ENCODE measurements around the gene ZNF496.
"Not testable (repeated sequence)": the region's sequence is repeated elsewhere in the genome, so short reads cannot be mapped to it uniquely, and the experiment has no call there.

Gene ZNF496

GRCh38 chr1:247331525-247332214, at the start of gene ZNF496:
TSS of gene ZNF496 (minus strand) at chr1:247331867. CDS start at chr1:247329578, 2,289 bp downstream.
- peak; percentile 56 for DNase-seq

GRCh38 chr1:247378334-247379073, 46.8 kb upstream of the ZNF496 start:
- no peak for DNase-seq

- not testable (repeated sequence) for DNase-seq
These were observed 46.0 kb upstream of the ZNF496 start for GRCh38 chr1:247377656-247378055.

GRCh38 chr1:247376659-247377058, 45.0 kb upstream of the ZNF496 start:
- DNase-seq = no peak

- DNase-seq = no peak
These were observed 44.1 kb upstream of the ZNF496 start for GRCh38 chr1:247375747-247376146.

GRCh38 chr1:247374651-247375334, 43.1 kb upstream of the ZNF496 start:
- not testable (repeated sequence) for DNase-seq

GRCh38 chr1:247373721-247374141, 42.1 kb upstream of the ZNF496 start:
- DNase-seq = peak; percentile 59

- DNase-seq = no peak
These were observed 40.2 kb upstream of the ZNF496 start for GRCh38 chr1:247371801-247372259.

- DNase-seq = no peak
These were observed 39.4 kb upstream of the ZNF496 start for GRCh38 chr1:247370786-247371732.

- DNase-seq = no peak
These were observed 37.0 kb upstream of the ZNF496 start for GRCh38 chr1:247368490-247369145.

- DNase-seq = no peak
These were observed 36.2 kb upstream of the ZNF496 start for GRCh38 chr1:247367786-247368422.

- DNase-seq = no peak
These were observed 35.4 kb upstream of the ZNF496 start for GRCh38 chr1:247366926-247367645.

- DNase-seq = not testable (repeated sequence)
These were observed 34.7 kb upstream of the ZNF496 start for GRCh38 chr1:247366345-247366744.

GRCh38 chr1:247365023-247365422, 33.4 kb upstream of the ZNF496 start:
- DNase-seq = no peak

- not testable (repeated sequence) for DNase-seq
These were observed 31.3 kb upstream of the ZNF496 start for GRCh38 chr1:247363000-247363399.

GRCh38 chr1:247362153-247362552, 30.5 kb upstream of the ZNF496 start:
- DNase-seq = no peak

GRCh38 chr1:247360991-247361731, 29.5 kb upstream of the ZNF496 start:
- DNase-seq = peak; percentile 6

- DNase-seq = no peak
These were observed 28.6 kb upstream of the ZNF496 start for GRCh38 chr1:247360116-247360898.

GRCh38 chr1:247359559-247359958, 27.9 kb upstream of the ZNF496 start:
- no peak for DNase-seq

Data from stimulated activated CD4-positive, alpha-beta T cell treated with anti-CD3 and anti-CD28 coated beads, Interleukin-12 subunit alpha, Interleukin-12 subunit beta, amount 100 ng/mL, for 4 hours (primary cell).